TTC549 (cell line): ENCODE measurements around the gene FEZ2.
"Not testable (repeated sequence)": the region's sequence is repeated elsewhere in the genome, so short reads cannot be mapped to it uniquely, and the experiment has no call there.

Source experiments
- FAIRE-seq: peaks from 2 replicates; lab custom pipeline; 2012; peaks lifted over from hg19 to GRCh38; lab: Jason Lieb, UNC

The FEZ2 gene

GRCh38 chr2:36597532-36598377, at the start of gene FEZ2:
TSS of gene FEZ2 (minus strand) at chr2:36598168. CDS start at chr2:36598142, 26 bp downstream.
- FAIRE-seq = no peak

GRCh38 chr2:36634981-36635597, 37.1 kb upstream of the FEZ2 start:
- FAIRE-seq = no peak

GRCh38 chr2:36633470-36634092, 35.6 kb upstream of the FEZ2 start:
- no peak for FAIRE-seq

GRCh38 chr2:36626756-36627155, 28.8 kb upstream of the FEZ2 start:
- no peak for FAIRE-seq

- no peak for FAIRE-seq
These were observed 28.1 kb upstream of the FEZ2 start for GRCh38 chr2:36626071-36626470.

GRCh38 chr2:36625304-36625703, 27.3 kb upstream of the FEZ2 start:
- FAIRE-seq = no peak

- no peak for FAIRE-seq
These were observed 22.4 kb upstream of the FEZ2 start for GRCh38 chr2:36620321-36620720.

GRCh38 chr2:36618381-36618780, 20.4 kb upstream of the FEZ2 start:
- FAIRE-seq = peak; percentile 77

- no peak for FAIRE-seq
These were observed 19.0 kb upstream of the FEZ2 start for GRCh38 chr2:36616947-36617346.

GRCh38 chr2:36615222-36615621, 17.3 kb upstream of the FEZ2 start:
- FAIRE-seq = no peak

- no peak for FAIRE-seq
These were observed 15.8 kb upstream of the FEZ2 start for GRCh38 chr2:36613801-36614200.

- no peak for FAIRE-seq
These were observed 13.5 kb upstream of the FEZ2 start for GRCh38 chr2:36611316-36611990.

GRCh38 chr2:36609507-36609906, 11.5 kb upstream of the FEZ2 start:
- FAIRE-seq = no peak

- FAIRE-seq = no peak
These were observed 10.0 kb upstream of the FEZ2 start for GRCh38 chr2:36607947-36608346.

- no peak for FAIRE-seq
These were observed 9.0 kb upstream of the FEZ2 start for GRCh38 chr2:36606925-36607324.

- no peak for FAIRE-seq
These were observed 7.3 kb upstream of the FEZ2 start for GRCh38 chr2:36605273-36605672.

GRCh38 chr2:36603629-36604028, 5.7 kb upstream of the FEZ2 start:
- not testable (repeated sequence) for FAIRE-seq

GRCh38 chr2:36597003-36597531, 901 bp downstream of the FEZ2 start:
- no peak for FAIRE-seq

GRCh38 chr2:36596397-36596796, 1.6 kb downstream of the FEZ2 start:
- no peak for FAIRE-seq

GRCh38 chr2:36594849-36595248, 3.1 kb downstream of the FEZ2 start:
- FAIRE-seq = no peak

- no peak for FAIRE-seq
These were observed 8.7 kb downstream of the FEZ2 start for GRCh38 chr2:36589230-36589630.

GRCh38 chr2:36587556-36587955, 10.4 kb downstream of the FEZ2 start:
- FAIRE-seq = no peak

GRCh38 chr2:36587101-36587500, 10.9 kb downstream of the FEZ2 start:
- no peak for FAIRE-seq
